ENCODE data around the gene SSPN.

Gene SSPN

GRCh38 chr12:26198742-26199141 is 3.4 kb downstream of the SSPN start:
- ATAC-seq (ENCODE audit: insufficient read depth, low read depth) (no peak), DNase-seq (no peak)
- Histone ChIP-seq H3K79me2 (ENCODE audit: insufficient read depth, low read length) (no peaks in the 10 kb centered on the region), H4K20me1 (ENCODE audit: insufficient read depth, low read length) (no peaks in the 10 kb centered on the region), H3K36me3 (ENCODE audit: insufficient read depth, low read length) (no peaks in the 10 kb centered on the region), H3K27ac (ENCODE audit: low read length) (no peak overlapping the region), H3K4me1 (ENCODE audit: insufficient read depth, low read length) (no peaks in the 10 kb centered on the region), H2AFZ (ENCODE audit: low read depth, low read length) (no peak overlapping the region), H3K4me2 (ENCODE audit: insufficient read depth, low read length) (no peak overlapping the region), H3K9ac (ENCODE audit: low read depth, low read length) (no peak overlapping the region), H3K4me3 (ENCODE audit: low read depth in 1 of 2, low read length in 2 of 2) (no peak overlapping the region), H3K9me3 (ENCODE audit: insufficient read depth, low read length, severe bottlenecking) (no peaks in the 10 kb centered on the region), H3K27me3 (ENCODE audit: insufficient read depth, low read length, poor library complexity) (peaks cover 1% of the 10 kb centered on the region)
- TF ChIP-seq CTCF (IDR thresholded peaks at IDR 0.05; ENCODE audit: borderline replicate concordance, extremely low read depth, low read length, poor library complexity, severe bottlenecking) (no peak), EZH2 (IDR thresholded peaks at IDR 0.05; ENCODE audit: borderline replicate concordance, low read depth, low read length, severe bottlenecking) (no peak)

DNA sequence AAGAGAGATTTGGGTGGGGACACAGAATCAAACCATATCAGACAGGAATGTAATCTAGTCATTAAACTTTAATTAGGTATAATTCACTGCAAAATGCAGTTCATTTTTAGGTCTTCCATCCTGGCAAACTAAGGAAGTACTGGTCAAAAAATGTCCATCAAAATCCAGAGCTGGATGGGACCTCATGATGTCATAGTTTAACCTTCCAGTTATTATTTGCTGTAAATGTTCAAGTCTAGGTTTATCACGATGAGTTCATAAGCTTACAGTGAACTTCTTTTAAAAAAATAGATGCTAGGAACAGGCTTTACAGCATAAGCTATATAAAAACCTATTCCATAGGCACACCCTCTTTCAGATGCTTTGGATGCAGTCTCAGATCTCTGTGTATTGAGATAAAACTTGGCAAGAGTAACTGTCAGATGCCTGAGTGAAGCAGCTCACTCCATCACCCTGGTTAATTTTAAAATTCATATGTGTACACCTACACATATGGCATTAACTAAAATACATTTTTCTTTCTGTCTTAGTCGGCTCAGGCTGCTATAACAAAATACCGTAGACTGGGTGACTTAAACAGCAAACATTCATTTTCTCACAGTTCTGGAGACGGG is 7.9 kb downstream of the SSPN start:
- Histone ChIP-seq H3K27ac (ENCODE audit: low read length) (no peak overlapping the region), H3K27me3 (ENCODE audit: insufficient read depth, low read length, poor library complexity) (peaks cover 3% of the 10 kb centered on the region), H3K4me3 (ENCODE audit: low read depth in 1 of 2, low read length in 2 of 2) (no peak overlapping the region), H3K36me3 (ENCODE audit: insufficient read depth, low read length) (no peaks in the 10 kb centered on the region), H3K9ac (ENCODE audit: low read depth, low read length) (no peak overlapping the region), H3K4me2 (ENCODE audit: insufficient read depth, low read length) (no peak overlapping the region), H3K4me1 (ENCODE audit: insufficient read depth, low read length) (no peaks in the 10 kb centered on the region), H3K79me2 (ENCODE audit: insufficient read depth, low read length) (no peaks in the 10 kb centered on the region), H2AFZ (ENCODE audit: low read depth, low read length) (no peak overlapping the region), H3K9me3 (ENCODE audit: insufficient read depth, low read length, severe bottlenecking) (no peaks in the 10 kb centered on the region), H4K20me1 (ENCODE audit: insufficient read depth, low read length) (no peaks in the 10 kb centered on the region)
- TF ChIP-seq CTCF (IDR thresholded peaks at IDR 0.05; ENCODE audit: borderline replicate concordance, extremely low read depth, low read length, poor library complexity, severe bottlenecking) = no peak
- TF ChIP-seq EZH2 (IDR thresholded peaks at IDR 0.05; ENCODE audit: borderline replicate concordance, low read depth, low read length, severe bottlenecking) = no peak
- ATAC-seq (ENCODE audit: insufficient read depth, low read depth) (no peak), DNase-seq (no peak)

DNA sequence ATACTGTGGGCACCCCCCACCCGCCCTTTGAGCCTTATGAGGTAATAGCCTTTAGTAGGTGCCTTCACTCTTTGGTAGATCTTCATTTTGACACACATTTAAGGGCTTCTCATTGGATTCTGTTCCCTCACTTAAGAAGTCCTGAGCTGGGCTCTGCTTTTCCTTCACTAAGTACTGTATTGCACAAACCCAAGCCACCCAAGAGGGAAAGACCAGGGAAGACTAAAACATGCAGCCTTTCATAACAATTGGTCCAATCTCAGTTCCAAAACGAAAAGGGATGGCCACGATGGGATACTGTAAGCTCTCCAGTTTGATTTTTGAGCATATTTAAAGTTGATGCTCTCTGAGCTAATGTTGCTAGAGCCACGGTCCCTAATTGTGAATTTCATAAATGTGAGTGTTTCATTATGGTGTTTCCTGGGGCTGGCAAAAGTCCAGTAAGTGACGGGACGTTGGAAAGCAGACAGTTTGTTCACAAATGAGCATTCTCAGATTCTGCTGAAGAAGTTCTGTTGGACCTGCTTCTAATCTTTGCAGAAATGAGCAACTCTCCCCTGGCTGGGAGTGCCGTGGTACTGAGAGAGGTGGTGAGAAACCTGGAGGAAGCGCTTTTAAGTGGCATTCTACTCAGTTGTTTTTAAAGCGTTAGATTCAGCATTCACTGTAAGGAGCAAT is 9.4 kb downstream of the SSPN start:
- no peaks in the 10 kb centered on the region for H3K9me3 ChIP-seq (ENCODE audit: insufficient read depth, low read length, severe bottlenecking)
- ATAC-seq (ENCODE audit: insufficient read depth, low read depth) (no peak), DNase-seq (no peak)
- H2AFZ ChIP-seq (ENCODE audit: low read depth, low read length) = no peak overlapping the region
- H3K4me2 ChIP-seq (ENCODE audit: insufficient read depth, low read length) = no peak overlapping the region
- H3K79me2 ChIP-seq (ENCODE audit: insufficient read depth, low read length) = no peaks in the 10 kb centered on the region
- H3K36me3 ChIP-seq (ENCODE audit: insufficient read depth, low read length) = no peaks in the 10 kb centered on the region
- H3K4me3 ChIP-seq (ENCODE audit: low read depth in 1 of 2, low read length in 2 of 2) = no peak overlapping the region
- no peaks in the 10 kb centered on the region for H3K4me1 ChIP-seq (ENCODE audit: insufficient read depth, low read length)
- H3K27ac ChIP-seq (ENCODE audit: low read length) = no peak overlapping the region
- TF ChIP-seq EZH2 (IDR thresholded peaks at IDR 0.05; ENCODE audit: borderline replicate concordance, low read depth, low read length, severe bottlenecking) (no peak), CTCF (IDR thresholded peaks at IDR 0.05; ENCODE audit: borderline replicate concordance, extremely low read depth, low read length, poor library complexity, severe bottlenecking) (no peak)
- H3K9ac ChIP-seq (ENCODE audit: low read depth, low read length) = no peak overlapping the region
- H3K27me3 ChIP-seq (ENCODE audit: insufficient read depth, low read length, poor library complexity) = peaks cover 3% of the 10 kb centered on the region
- no peaks in the 10 kb centered on the region for H4K20me1 ChIP-seq (ENCODE audit: insufficient read depth, low read length)
